DOHH2 (cell line): ENCODE results near the gene ARPC5L.

ENCODE experiments used
- H3F3A ChIP-seq: fragments of 200-600 bp; sonication (generic), shearing (Covaris generic); 2 replicates; pipeline ENCODE4 v1.6.0; 2016; ENCODE audit warnings: antibody characterized with exemption, mild to moderate bottlenecking; ENCODE audit not compliant: control insufficient read depth, insufficient read depth
- H3K27ac ChIP-seq: fragments of 200-600 bp; sonication (generic); 2 replicates; pipeline ENCODE4 v1.5.1; 2014; ENCODE audit warnings: low read depth, mild to moderate bottlenecking, low read length, moderate library complexity
- H3K27me3 ChIP-seq: fragments of 200-600 bp; sonication (generic); 2 replicates; pipeline ENCODE4 v1.6.1; 2014; ENCODE audit warnings: mild to moderate bottlenecking, low read length, mixed read lengths; ENCODE audit not compliant: control insufficient read depth
- H3K36me3 ChIP-seq: fragments of 200-600 bp; sonication (generic); 2 replicates; pipeline ENCODE4 v1.6.1; 2014; ENCODE audit warnings: mild to moderate bottlenecking, low read length, moderate library complexity, mixed read lengths; ENCODE audit not compliant: control insufficient read depth
- H3K4me1 ChIP-seq: fragments of 200-600 bp; sonication (generic); 2 replicates; pipeline ENCODE4 v1.6.1; 2014; ENCODE audit warnings: mild to moderate bottlenecking, low read length, mixed read lengths; ENCODE audit not compliant: control insufficient read depth
- H3K4me2 ChIP-seq: fragments of 200-600 bp; sonication (generic); 2 replicates; pipeline ENCODE4 v1.6.0; 2014; ENCODE audit warnings: mild to moderate bottlenecking, low read length, moderate library complexity
- H3K4me3 ChIP-seq: fragments of 200-600 bp; sonication (generic); 2 replicates; pipeline ENCODE4 v1.5.1; 2014; ENCODE audit warnings: mild to moderate bottlenecking, low read length, mixed read lengths
- H3K79me2 ChIP-seq: fragments of 200-600 bp; sonication (generic); 2 replicates; pipeline ENCODE4 v1.6.1; 2014; ENCODE audit warnings: mild to moderate bottlenecking, low read length, mixed read lengths; ENCODE audit not compliant: control insufficient read depth
- H3K9me2 ChIP-seq: fragments of 200-600 bp; sonication (generic); replicated peaks from 2 replicates; pipeline ENCODE4 v1.6.1; 2014; ENCODE audit warnings: mild to moderate bottlenecking, low read length, mixed read lengths; ENCODE audit not compliant: control insufficient read depth
- H3K9me3 ChIP-seq: fragments of 200-600 bp; sonication (generic); 2 replicates; pipeline ENCODE4 v1.6.1; 2014; ENCODE audit warnings: antibody characterized with exemption, low read length, mixed read lengths; ENCODE audit not compliant: control insufficient read depth, insufficient read depth
- H4K20me1 ChIP-seq: fragments of 200-600 bp; sonication (generic); 2 replicates; pipeline ENCODE4 v1.6.0; 2014; ENCODE audit warnings: low read depth, mild to moderate bottlenecking, antibody characterized with exemption, low read length, moderate library complexity; ENCODE audit not compliant: control insufficient read depth, insufficient read depth
- CTCF ChIP-seq: fragments of 200-600 bp; sonication (generic); IDR thresholded peaks from one replicate; pipeline ENCODE4 v1.5.1; 2014; ENCODE audit warnings: antibody characterized with exemption, mild to moderate bottlenecking, low read depth, low read length; ENCODE audit not compliant: poor library complexity, severe bottlenecking
- EZH2phosphoT487 ChIP-seq: fragments of 200-600 bp; sonication (generic); IDR thresholded peaks from 2 replicates; pipeline ENCODE4 v1.6.1; 2017; ENCODE audit warnings: borderline replicate concordance, mild to moderate bottlenecking, antibody characterized with exemption, low read length, moderate library complexity, mixed read lengths

The ARPC5L gene

GRCh38 chr9:124899845-124900244 is 37.9 kb downstream of the ARPC5L start:
- TF ChIP-seq CTCF, result no peak
- TF ChIP-seq EZH2phosphoT487, result no peak
- Histone ChIP-seq H3K36me3 (peaks cover 20% of the 10 kb centered on the region), H3K4me2 (no peak overlapping the region), H3K79me2 (no peaks in the 10 kb centered on the region), H3K9me2 (no peaks in the 10 kb centered on the region), H3F3A (no peaks in the 10 kb centered on the region), H3K4me3 (no peak overlapping the region), H3K27me3 (no peaks in the 10 kb centered on the region), H3K4me1 (no peaks in the 10 kb centered on the region), H3K9me3 (no peaks in the 10 kb centered on the region), H3K27ac (no peak overlapping the region), H4K20me1 (no peaks in the 10 kb centered on the region)

GRCh38 chr9:124906966-124907365 is 45.0 kb downstream of the ARPC5L start:
- Histone ChIP-seq H3K79me2 (no peaks in the 10 kb centered on the region), H3K4me1 (no peaks in the 10 kb centered on the region), H3K27me3 (no peaks in the 10 kb centered on the region), H3K4me2 (no peak overlapping the region), H4K20me1 (no peaks in the 10 kb centered on the region), H3K9me2 (no peaks in the 10 kb centered on the region), H3K9me3 (no peaks in the 10 kb centered on the region), H3K27ac (no peak overlapping the region), H3K4me3 (no peak overlapping the region), H3K36me3 (peaks cover 23% of the 10 kb centered on the region), H3F3A (no peaks in the 10 kb centered on the region)
- no peak for TF ChIP-seq EZH2phosphoT487
- no peak for TF ChIP-seq CTCF

- Histone ChIP-seq H4K20me1 (no peaks in the 10 kb centered on the region), H3K27ac (no peak overlapping the region), H3K27me3 (no peaks in the 10 kb centered on the region), H3K9me2 (no peaks in the 10 kb centered on the region), H3K9me3 (no peaks in the 10 kb centered on the region), H3F3A (no peaks in the 10 kb centered on the region), H3K4me3 (no peak overlapping the region), H3K79me2 (no peaks in the 10 kb centered on the region), H3K4me1 (no peaks in the 10 kb centered on the region), H3K36me3 (peaks cover 26% of the 10 kb centered on the region), H3K4me2 (no peak overlapping the region)
- TF ChIP-seq EZH2phosphoT487 (no peak), CTCF (no peak)
Observed at GRCh38 chr9:124908098-124908497, 46.2 kb downstream of the ARPC5L start.

- no peak for TF ChIP-seq CTCF
- no peak for TF ChIP-seq EZH2phosphoT487
- Histone ChIP-seq H3K36me3 (peaks cover 30% of the 10 kb centered on the region), H3K4me3 (no peak overlapping the region), H3K27me3 (no peaks in the 10 kb centered on the region), H4K20me1 (no peaks in the 10 kb centered on the region), H3K4me2 (no peak overlapping the region), H3K79me2 (no peaks in the 10 kb centered on the region), H3K9me2 (no peaks in the 10 kb centered on the region), H3F3A (no peaks in the 10 kb centered on the region), H3K4me1 (no peaks in the 10 kb centered on the region), H3K27ac (no peak overlapping the region), H3K9me3 (no peaks in the 10 kb centered on the region)
Observed at GRCh38 chr9:124911766-124912165, 49.8 kb downstream of the ARPC5L start.
